GM11168 (cell line): ENCODE data around the gene TMPRSS4.

ENCODE experiments used
- in situ Hi-C: fragments of 300-500 bp; cut with MboI; formaldehyde crosslinking; loops from one replicate; pipeline ENCODE4 v1.12.0; 2022; ENCODE audit warnings: low sequenced_read_pairs; ENCODE audit not compliant: unreplicated experiment

The TMPRSS4 gene

DNA sequence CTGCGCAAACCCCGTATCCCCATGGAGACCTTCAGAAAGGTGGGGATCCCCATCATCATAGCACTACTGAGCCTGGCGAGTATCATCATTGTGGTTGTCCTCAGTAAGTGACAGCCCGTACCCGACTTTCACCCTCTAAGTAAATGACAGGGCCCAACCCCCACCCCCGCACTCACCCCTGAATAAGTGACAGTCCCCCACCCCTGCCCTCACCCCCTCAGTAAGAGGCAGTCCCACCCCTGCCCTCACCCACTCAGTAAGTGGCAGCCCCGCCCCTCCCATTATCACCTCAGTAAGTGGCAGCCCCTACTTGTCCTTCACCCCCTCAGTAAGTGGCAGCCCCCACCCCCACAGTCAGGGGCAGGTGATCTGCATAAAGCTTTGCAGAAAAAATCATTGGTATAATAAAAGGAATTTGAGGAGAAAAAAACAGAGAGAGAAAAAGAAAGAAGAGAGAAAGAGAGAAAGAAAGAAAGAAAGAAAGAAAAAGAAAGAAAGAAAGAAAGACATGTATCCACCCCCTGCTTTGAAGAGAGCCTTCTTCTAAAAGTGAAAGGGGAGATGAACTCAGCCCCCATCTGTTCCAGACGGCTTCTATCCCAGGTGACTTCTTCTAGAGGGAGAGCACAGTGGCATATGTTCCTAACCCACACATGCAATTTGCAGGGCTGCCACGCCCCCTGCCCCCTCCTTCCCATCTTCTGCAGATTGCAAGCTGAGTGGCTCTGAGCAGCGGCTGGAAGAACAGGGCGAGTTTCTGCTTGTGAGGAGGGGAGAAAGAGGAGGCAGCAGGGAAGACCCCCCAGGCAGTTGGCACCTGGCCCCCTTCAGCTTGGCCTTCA, 22.3 kb downstream of the TMPRSS4 start:
- in situ Hi-C loops, result no loop called here

DNA sequence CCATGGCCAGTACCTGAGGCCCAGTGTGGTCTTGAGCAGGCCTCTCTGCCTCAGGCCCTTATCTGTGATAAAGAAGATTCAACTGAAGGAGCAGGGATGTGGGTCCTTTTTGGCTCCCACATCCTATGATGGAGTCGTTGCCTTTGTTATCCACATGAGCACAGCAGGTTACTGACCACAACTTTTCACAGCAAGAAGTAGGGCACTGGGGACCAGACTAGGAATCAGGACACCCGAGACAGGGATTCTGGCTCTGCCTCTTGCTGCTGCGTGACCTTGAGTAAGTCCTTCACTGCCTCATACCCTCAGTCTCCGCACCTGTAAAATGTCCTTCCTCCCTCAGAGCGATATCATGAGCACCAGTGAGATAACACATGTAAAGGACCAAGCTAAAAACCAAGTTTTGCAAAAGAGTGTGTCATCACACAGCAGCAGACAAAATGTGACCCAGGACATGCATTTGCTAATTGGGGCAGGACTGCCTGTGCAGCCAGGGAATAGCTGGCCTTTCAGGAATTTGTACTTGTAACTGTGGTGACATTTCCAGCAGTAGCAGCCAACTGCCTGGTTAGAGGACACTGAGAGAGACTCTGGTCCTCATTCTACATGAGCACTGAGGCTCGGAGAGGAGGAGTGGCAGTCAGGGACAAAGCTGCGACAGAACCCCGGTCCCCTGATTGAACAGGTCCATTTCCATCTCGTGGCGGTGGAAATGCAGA, 23.1 kb downstream of the TMPRSS4 start:
- in situ Hi-C loops, result no loop called here

DNA sequence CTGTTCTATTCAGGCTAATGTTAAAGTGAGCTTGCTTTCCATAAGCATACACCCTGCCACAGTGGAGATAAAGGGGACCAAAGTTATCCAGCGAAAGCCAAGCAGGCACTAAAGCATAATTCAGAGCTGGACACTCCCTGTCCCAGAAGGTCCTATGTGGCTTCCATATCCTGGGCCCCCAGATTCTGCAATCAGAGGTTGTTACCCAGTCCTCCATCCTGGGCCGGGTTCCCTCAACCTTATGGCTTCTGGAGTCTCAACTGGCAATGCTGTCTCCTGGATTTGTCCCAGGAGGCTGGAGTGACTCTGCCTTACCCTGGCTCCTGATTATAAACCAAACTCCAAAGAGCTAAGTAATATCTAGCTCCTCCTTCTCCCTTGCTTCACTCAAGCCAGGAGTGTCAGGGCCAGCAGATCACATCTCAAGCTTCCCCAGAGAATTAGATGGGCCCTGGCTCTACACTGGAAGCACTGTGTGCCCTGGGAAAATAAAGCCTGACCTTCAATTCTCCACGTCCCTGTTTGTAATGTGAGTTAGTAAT, 23.9 kb downstream of the TMPRSS4 start:
- in situ Hi-C loops, result no loop called here

DNA sequence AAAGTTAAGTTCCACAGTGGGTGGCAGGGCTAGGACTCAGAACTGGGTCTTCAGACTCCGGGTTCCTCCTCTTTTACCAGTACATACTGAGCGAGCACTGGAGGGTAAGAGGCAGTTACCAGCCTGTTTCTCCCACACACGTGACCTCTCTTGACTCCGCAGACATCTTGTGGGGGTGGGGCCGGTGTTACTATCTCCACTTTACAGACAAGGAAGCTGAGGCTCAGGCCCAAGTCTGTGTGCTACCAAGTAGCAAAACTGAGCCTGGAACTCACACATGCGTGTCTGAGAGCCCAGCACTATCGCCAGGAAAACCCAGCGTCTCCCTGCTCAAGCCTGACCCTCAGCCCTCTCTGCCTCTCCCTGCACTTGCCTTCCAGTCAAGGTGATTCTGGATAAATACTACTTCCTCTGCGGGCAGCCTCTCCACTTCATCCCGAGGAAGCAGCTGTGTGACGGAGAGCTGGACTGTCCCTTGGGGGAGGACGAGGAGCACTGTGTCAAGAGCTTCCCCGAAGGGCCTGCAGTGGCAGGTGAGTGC, 25.9 kb downstream of the TMPRSS4 start:
- in situ Hi-C loops, result no loop called here

DNA sequence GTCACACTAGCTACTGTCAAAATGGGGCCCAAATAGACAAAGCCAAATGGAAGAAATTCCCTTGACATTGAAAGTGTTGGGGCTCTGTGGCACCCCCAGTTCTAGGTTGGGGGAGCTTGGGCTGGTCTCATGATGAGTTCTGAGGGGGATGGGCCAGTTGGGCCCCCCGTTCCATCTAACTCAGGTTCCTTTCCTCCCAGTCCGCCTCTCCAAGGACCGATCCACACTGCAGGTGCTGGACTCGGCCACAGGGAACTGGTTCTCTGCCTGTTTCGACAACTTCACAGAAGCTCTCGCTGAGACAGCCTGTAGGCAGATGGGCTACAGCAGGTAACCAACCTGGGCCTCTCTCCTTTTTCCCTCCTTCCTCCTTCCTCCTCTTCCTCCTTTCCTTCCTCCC, 27.6 kb downstream of the TMPRSS4 start:
- in situ Hi-C loops, result no loop called here

- in situ Hi-C loops, result no loop called here
These were observed 28.9 kb downstream of the TMPRSS4 start for GRCh38 chr11:118105657-118106305.

- in situ Hi-C loops, result no loop called here
These were observed 30.0 kb downstream of the TMPRSS4 start for GRCh38 chr11:118106789-118107335.

DNA sequence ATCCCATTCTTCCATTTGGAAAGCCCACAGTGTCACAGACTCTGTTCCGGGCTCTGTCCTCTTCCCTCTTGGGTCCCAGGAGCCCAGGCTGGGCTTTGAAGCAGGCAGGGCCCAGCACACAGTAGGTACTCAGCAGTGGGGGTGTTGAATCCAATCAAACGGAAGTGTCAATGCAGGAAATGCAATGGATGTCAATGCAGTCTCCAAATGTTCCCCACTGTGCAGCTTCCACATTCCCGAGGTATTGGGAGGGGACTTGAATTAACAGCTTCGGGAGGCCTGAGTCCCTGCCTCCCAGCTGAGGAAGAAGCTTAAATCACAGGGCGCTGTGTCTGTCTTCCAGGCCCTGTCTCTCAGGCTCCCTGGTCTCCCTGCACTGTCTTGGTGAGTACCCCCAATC, 31.6 kb downstream of the TMPRSS4 start:
- in situ Hi-C loops, result no loop called here

DNA sequence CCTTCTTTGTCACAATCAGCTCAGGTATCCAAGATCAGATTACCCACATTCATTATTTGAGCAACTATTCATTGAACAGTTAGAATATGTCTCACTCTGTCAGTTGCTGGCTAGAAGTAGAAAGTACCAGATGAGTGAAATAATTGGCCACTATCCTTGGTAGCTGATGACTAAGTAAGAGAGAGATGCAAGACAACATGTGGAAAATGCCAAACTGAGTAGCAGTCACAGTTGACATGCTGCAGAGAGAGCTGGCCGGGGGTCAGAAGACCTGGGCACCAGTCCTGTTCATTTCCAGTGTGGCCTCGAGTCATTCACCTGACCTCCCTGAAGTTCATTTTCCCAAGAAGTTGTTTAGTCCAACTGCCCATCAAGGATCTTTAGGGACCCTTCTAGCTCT, 32.4 kb downstream of the TMPRSS4 start:
- in situ Hi-C loops, result no loop called here

DNA sequence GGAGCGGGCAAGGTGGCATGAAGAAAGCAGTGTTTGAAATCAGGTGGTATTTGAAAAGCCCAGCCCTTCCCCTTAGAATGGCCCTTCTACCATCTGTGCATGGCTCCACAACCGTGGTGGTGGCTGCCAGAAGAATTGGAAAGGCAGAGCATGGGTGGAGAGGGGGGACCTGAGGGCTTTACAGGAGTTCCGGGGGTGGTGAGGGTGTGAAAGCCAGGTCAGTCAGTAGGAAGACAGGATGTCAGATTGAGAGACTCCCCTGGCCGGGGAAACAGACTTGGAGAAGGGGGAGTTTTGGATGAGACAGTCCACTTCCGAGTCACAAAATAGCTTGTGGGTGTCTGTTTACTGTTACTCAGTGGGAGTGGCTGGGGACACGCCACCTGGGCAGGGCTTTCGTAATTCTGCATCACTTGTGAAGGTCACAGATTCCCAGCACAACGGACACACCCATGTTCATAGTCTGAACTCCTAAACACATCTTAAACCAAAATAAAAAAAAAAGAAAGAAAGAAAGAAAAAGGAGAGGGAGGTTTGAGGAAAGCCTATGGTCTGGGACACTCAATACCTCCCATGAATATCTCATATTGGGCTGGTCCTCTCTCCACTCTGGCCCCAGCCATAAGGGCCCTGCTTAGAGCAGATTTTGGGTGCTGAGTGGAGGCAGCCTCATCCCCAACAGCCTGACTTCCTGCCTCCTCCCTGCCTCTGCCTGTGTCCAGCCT, 34.3 kb downstream of the TMPRSS4 start:
- in situ Hi-C loops, result no loop called here

DNA sequence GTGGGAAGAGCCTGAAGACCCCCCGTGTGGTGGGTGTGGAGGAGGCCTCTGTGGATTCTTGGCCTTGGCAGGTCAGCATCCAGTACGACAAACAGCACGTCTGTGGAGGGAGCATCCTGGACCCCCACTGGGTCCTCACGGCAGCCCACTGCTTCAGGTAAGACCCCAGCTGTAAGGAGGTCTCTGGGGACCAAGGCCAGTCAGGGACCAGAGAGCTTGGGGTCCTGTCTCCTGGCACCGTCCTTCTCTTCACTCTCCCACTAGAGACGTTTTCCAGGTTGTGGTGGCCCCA, 34.8 kb downstream of the TMPRSS4 start:
- in situ Hi-C loops, result no loop called here

- in situ Hi-C loops, result no loop called here
These were observed 36.0 kb downstream of the TMPRSS4 start for GRCh38 chr11:118112711-118113430.

- in situ Hi-C loops, result no loop called here
These were observed 37.4 kb downstream of the TMPRSS4 start for GRCh38 chr11:118114266-118114665.

DNA sequence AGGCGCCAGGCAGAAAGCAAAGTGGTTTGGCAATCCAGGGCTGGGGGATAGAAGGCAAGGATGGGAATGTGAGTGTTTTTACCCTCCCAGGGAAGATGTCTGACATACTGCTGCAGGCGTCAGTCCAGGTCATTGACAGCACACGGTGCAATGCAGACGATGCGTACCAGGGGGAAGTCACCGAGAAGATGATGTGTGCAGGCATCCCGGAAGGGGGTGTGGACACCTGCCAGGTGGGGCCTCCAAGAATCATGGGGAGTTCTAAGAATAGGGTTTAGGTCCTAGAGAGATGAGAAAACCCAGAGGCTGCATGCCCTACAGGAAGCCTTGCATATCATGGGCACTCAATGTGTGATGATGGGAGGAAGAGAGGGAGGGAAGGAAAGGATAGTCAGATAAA, 38.2 kb downstream of the TMPRSS4 start:
- in situ Hi-C loops, result no loop called here

GRCh38 chr11:118117790-118118601, 41.1 kb downstream of the TMPRSS4 start:
- in situ Hi-C loops, result no loop called here

- in situ Hi-C loops, result no loop called here
These were observed 43.9 kb downstream of the TMPRSS4 start for GRCh38 chr11:118120793-118121192.

DNA sequence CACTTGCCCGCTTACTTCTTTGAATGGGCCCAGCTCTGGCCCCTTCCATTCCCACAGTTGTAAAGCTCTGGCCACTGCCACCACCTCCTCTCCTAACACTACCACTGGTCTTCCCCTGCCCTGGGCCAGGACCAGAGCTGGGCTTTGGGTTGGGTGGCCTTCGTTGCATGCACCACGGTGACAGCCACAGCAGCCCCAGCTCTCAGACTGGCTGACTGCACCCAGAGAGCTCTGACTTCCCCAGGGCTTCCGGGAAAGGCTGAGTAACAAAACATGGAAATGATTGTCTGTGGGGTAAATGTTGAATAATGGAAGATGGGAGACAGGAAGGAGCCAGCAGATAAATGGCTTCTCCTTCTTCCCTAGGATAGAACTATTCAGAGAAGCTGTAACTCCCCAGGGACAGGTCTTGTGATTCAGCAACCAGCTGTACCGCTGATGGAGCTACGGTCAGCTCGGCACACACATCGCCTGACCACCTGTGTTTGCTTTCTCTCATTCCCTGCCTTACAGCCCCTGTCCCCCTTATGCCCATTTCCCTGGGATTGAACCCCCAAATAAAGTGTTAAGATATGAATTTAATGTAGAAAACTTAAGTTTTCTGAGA, 48.2 kb downstream of the TMPRSS4 start:
- in situ Hi-C loops, result no loop called here
